Activated B cell treated with CpG ODN at 0.5 μM for 24 hours (primary cell): ENCODE results near the gene NEK1. TPM values are rescaled to one million over a fixed set of nuclear protein-coding genes. Genes with fewer than 3 reads are reported as not detected.
"Not testable (repeated sequence)": the region's sequence is repeated elsewhere in the genome, so short reads cannot be mapped to it uniquely, and the experiment has no call there.

Experiments
- ATAC-seq: fragments of 200-7000 bp; cut with Tn5 transposase; one replicate; pipeline ENCODE4 v1.10.0; 2021; ENCODE audit warnings: low read depth, mild to moderate bottlenecking, moderate library complexity
- CTCF ChIA-PET: fragments of 350-600 bp; sonication (Branson Sonifier 250); formaldehyde crosslinking; loops from one replicate; lab custom pipeline; 2021; ENCODE audit warnings: antibody characterized with exemption; lab: Charles Lee
- POLR2A ChIA-PET: fragments of 350-600 bp; sonication (Branson Sonifier 250); formaldehyde crosslinking; loops from one replicate; lab custom pipeline; 2021; ENCODE audit warnings: antibody characterized with exemption; lab: Charles Lee
- DNase-seq: peaks from one replicate; pipeline ENCODE4 v3.0.0; 2022
- H3K27ac Mint-ChIP-seq: one replicate; pipeline ENCODE4 v1.8.0; 2020; ENCODE audit warnings: mixed read lengths
- H3K27me3 Mint-ChIP-seq: one replicate; pipeline ENCODE4 v1.8.0; 2021; ENCODE audit warnings: mixed read lengths
- H3K36me3 Mint-ChIP-seq: one replicate; pipeline ENCODE4 v1.8.0; 2021; ENCODE audit warnings: low read depth, mixed read lengths
- H3K4me1 Mint-ChIP-seq: one replicate; pipeline ENCODE4 v1.8.0; 2021; ENCODE audit warnings: mixed read lengths
- H3K4me3 Mint-ChIP-seq: one replicate; pipeline ENCODE4 v1.8.0; 2020; ENCODE audit warnings: mild to moderate bottlenecking, mixed read lengths
- H3K9me3 Mint-ChIP-seq: one replicate; pipeline ENCODE4 v1.8.0; 2020; ENCODE audit warnings: mixed read lengths
- intact Hi-C: fragments of 100-400 bp; cut with micrococcal nuclease; formaldehyde crosslinking; loops from one replicate; pipeline ENCODE4 v1.15.1; 2024
- total RNA-seq: library from RNA; stranded (reverse); gene quantifications from 2 replicates; pipeline ENCODE4 v1.2.3, GENCODE V29; 2022
- TF ChIP-seq, protein P1 (sequence below): fragments of 200-600 bp; IDR thresholded peaks from one replicate; pipeline ENCODE4 v1.8.0; 2022; ENCODE audit warnings: antibody characterized with exemption, mild to moderate bottlenecking

The NEK1 gene
- total RNA-seq, 1 donor from 2014 or later, result 14.3 TPM

DNA sequence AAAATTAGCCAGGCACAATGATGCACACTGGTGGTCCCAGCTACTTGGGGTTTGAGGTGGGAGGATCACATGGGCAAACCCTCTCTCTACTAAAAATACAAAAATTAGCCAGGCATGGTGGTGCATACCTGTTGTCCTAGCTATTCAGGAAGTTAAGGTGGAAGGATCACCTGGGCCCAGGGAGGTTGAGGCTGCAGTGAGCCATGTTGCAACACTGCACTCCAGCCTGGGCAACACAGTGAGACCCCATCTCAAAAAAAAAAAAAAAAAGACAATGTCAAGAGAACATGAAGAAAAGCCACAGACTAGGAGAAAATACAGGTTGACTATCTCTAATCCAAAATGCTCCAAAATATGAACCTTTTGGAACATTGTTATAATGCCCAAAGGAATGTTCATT is 153.8 kb downstream of the NEK1 start:
- H3K27me3 Mint-ChIP-seq, result no peaks in the 10 kb centered on the region
- POLR2A ChIA-PET, result interaction anchor here (0.5 kb wide), 1 partner anchor 448 kb away, joined by 3 read pairs; the partner anchor contains the start of gene CBR4

DNA sequence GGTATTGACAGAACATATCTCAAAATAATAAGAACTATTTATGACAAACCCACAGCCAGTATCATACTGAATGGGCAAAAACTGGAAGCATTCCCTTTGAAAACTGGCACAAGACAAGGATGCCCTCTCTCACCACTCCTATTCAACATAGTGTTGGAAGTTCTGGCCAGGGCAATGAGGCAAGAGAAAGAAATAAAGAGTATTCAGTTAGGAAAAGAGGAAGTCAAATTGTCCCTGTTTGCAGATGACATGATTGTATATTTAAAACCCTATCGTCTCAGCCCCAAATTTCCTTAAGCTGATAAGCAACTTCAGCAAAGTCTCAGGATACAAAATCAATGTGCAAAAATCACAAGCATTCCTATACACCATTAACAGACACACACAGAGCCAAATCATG is 159.7 kb downstream of the NEK1 start:
- POLR2A ChIA-PET, H3K4me3 Mint-ChIP-seq, H3K27ac Mint-ChIP-seq, DNase-seq, CTCF ChIA-PET, H3K27me3 Mint-ChIP-seq, ATAC-seq, intact Hi-C loops, H3K4me1 Mint-ChIP-seq: not testable (repeated sequence)
- Mint-ChIP-seq H3K36me3 (peaks cover 74% of the 10 kb centered on the region), H3K9me3 (peaks cover 14% of the 10 kb centered on the region)

More for the DNA sequence above, 153.8 kb downstream of the NEK1 start:
- peaks cover 13% of the 10 kb centered on the region for H3K9me3 Mint-ChIP-seq
- DNase-seq, result no peak
- no peaks in the 10 kb centered on the region for H3K4me1 Mint-ChIP-seq
- CTCF ChIA-PET, result no interaction called here
- ATAC-seq, result no peak
- H3K4me3 Mint-ChIP-seq, result no peak overlapping the region
- H3K27ac Mint-ChIP-seq, result no peak overlapping the region
- peaks cover 64% of the 10 kb centered on the region for H3K36me3 Mint-ChIP-seq
- TF ChIP-seq, protein P1, sequence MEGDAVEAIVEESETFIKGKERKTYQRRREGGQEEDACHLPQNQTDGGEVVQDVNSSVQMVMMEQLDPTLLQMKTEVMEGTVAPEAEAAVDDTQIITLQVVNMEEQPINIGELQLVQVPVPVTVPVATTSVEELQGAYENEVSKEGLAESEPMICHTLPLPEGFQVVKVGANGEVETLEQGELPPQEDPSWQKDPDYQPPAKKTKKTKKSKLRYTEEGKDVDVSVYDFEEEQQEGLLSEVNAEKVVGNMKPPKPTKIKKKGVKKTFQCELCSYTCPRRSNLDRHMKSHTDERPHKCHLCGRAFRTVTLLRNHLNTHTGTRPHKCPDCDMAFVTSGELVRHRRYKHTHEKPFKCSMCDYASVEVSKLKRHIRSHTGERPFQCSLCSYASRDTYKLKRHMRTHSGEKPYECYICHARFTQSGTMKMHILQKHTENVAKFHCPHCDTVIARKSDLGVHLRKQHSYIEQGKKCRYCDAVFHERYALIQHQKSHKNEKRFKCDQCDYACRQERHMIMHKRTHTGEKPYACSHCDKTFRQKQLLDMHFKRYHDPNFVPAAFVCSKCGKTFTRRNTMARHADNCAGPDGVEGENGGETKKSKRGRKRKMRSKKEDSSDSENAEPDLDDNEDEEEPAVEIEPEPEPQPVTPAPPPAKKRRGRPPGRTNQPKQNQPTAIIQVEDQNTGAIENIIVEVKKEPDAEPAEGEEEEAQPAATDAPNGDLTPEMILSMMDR, result no peak
- intact Hi-C loops, result no loop called here

DNA sequence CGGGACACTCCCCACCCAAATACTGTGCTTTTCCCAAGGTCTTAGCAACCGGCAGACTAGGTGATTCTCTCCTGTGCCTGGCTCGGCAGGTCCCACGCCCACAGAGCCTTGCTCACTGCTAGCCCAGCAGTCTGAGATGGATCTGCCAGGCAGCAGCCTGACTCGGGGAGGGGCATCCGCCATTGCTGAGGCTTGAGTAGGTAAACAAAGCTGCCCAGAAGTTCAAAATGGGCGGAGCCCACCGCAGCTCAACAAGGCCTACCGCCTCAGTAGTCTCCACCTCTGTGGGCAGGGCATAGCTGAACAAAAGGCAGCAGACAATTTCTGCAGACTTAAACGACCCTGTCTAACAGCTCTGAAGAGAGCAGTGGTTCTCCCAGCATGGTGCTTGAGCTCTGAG is 163.4 kb downstream of the NEK1 start:
- Mint-ChIP-seq H3K9me3 (peaks cover 33% of the 10 kb centered on the region), H3K36me3 (peaks cover 81% of the 10 kb centered on the region)
- ATAC-seq, H3K27ac Mint-ChIP-seq, intact Hi-C loops, CTCF ChIA-PET, H3K4me1 Mint-ChIP-seq, H3K27me3 Mint-ChIP-seq, H3K4me3 Mint-ChIP-seq, POLR2A ChIA-PET, DNase-seq: not testable (repeated sequence)

DNA sequence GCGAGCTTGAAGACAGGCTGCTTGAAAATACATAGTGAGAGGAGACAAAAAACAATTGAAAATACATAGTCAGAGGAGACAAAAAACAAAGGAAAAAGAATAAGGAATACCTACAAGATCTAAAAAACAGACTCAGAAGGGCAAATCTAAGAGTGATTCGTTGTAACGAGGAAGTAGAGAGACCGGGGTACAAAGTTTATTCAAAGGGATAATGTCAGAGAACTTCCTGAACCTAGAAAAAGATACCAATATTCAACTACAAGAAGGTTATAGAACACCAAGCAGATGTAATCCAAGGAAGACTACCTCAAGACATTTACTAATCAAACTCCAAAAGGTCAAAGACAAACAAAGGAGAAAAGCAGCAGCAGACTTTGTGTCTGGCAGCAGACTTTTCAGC is 165.6 kb downstream of the NEK1 start:
- ChIA-PET POLR2A (no interaction called here), CTCF (no interaction called here)
- H3K27me3 Mint-ChIP-seq, result no peaks in the 10 kb centered on the region
- H3K27ac Mint-ChIP-seq, result no peak overlapping the region
- ATAC-seq (no peak), DNase-seq (no peak)
- peaks cover 85% of the 10 kb centered on the region for H3K36me3 Mint-ChIP-seq
- no peak overlapping the region for H3K4me3 Mint-ChIP-seq
- H3K4me1 Mint-ChIP-seq, result no peaks in the 10 kb centered on the region
- intact Hi-C loops, result no loop called here
- TF ChIP-seq, protein P1, result no peak
- peaks cover 46% of the 10 kb centered on the region for H3K9me3 Mint-ChIP-seq

DNA sequence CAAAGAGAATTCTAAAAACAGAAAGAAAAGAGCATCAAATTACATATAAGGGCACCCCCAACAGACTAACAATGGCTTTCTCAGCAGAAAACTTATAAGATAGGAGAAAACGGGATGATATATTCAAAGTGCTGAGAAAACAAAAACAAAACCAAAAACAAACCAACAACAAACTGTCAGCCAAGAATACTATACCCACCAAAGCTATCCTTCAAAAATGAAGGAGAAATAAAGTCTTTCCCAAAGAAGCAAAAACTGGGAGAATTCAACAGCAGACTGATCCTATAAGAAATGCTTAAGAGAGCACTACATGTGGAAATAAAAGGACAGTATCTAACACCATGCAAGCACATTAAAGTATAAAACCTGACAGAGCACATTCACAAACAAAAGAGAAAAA is 168.6 kb downstream of the NEK1 start:
- Mint-ChIP-seq H3K27me3 (no peaks in the 10 kb centered on the region), H3K9me3 (peaks cover 46% of the 10 kb centered on the region), H3K36me3 (peaks cover 59% of the 10 kb centered on the region), H3K4me1 (peaks cover 16% of the 10 kb centered on the region), H3K27ac (no peak overlapping the region), H3K4me3 (no peak overlapping the region)
- DNase-seq, result no peak
- intact Hi-C loops, result no loop called here
- POLR2A ChIA-PET, result interaction anchor here (0.6 kb wide), 1 partner anchor 153 kb away, joined by 3 read pairs; no protein-coding TSS in a partner anchor
- ATAC-seq, result no peak
- CTCF ChIA-PET, result no interaction called here
- TF ChIP-seq, protein P1, result no peak

DNA sequence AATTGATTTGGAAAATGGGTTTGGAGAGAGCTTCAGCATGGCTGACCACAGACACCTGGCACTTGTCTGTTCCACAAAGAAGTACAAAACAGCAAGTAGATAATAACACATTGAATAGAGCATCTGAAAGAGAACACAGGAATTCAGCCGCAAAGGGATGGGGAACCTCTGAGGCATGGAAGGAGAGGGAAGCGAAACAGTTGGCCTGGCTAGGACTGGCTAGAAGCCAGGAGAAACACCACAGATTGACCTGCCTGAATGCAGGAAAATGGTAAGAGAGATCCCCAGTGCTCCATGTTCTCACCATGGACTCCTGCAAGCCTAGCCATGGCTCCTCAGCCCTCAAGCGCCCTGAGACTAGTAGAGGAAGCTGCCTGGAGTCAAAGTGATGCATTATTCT is 171.9 kb downstream of the NEK1 start:
- peaks cover 25% of the 10 kb centered on the region for H3K9me3 Mint-ChIP-seq
- ChIA-PET POLR2A (interaction anchor here (0.6 to 0.7 kb wide), 3 partner anchors 30 to 368 kb away, joined by 3 to 5 read pairs (median 3); partner anchors contain the start of gene SH3RF1), CTCF (no interaction called here)
- peaks cover 34% of the 10 kb centered on the region for H3K36me3 Mint-ChIP-seq
- DNase-seq (no peak), ATAC-seq (no peak)
- H3K27ac Mint-ChIP-seq, result no peak overlapping the region
- intact Hi-C loops, result no loop called here
- TF ChIP-seq, protein P1, result no peak
- no peak overlapping the region for H3K4me3 Mint-ChIP-seq
- H3K27me3 Mint-ChIP-seq, result no peaks in the 10 kb centered on the region
- peaks cover 39% of the 10 kb centered on the region for H3K4me1 Mint-ChIP-seq
